Testis (tissue), 2 donors: ENCODE results near the gene DRICH1.

ENCODE experiments used
- CTCF ChIP-seq, 3 experiments: fragments of 450-650 bp in 2 of 3; fragments of 200-600 bp in 1 of 3; sonication (generic) in 1 of 3; IDR thresholded peaks; one replicate each; pipeline ENCODE4 v1.5.1; 2016 to 2019; ENCODE audit warnings: antibody characterized with exemption in 3 of 3, mild to moderate bottlenecking in 2 of 3, moderate library complexity in 1 of 3
- POLR2A ChIP-seq: fragments of 450-650 bp; IDR thresholded peaks from one replicate; pipeline ENCODE4 v1.6.1; 2017; ENCODE audit warnings: antibody characterized with exemption, mild to moderate bottlenecking, moderate library complexity

GRCh38 chr22:23626286-23626975, 5.7 kb downstream of the DRICH1 start:
- no peak for TF ChIP-seq POLR2A
- TF ChIP-seq CTCF (IDR thresholded peaks at IDR 0.05): no peak
